Measurements from ENCODE around the gene HABP4.

Gene HABP4

DNA sequence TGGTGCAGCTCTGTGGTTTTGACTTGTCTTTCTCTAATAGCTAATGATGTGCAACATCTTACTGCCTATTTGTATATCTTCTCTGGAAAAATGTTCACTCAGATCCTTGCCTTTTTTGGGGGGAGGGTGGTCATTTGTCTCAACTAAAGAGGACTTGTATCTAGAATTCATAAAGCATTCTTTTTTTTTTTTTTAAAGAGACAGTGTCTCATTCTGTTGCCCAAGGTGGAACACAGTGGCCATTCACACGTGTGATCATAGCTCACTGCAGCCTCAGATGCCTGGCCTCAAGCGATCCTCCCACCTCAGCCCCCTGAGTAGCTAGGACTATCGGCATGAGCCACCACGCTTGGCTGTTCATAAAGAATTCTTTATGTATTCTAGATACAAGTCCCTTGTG, 33.2 kb downstream of the HABP4 start:
- Histone ChIP-seq H3K9ac (ENCODE audit: low read length) (no peak overlapping the region), H3K36me3 (ENCODE audit: control insufficient read depth, low read depth, low read length) (peaks cover 12% of the 10 kb centered on the region), H3K9me3 (ENCODE audit: control insufficient read depth, low read depth, low read length) (no peaks in the 10 kb centered on the region), H3K4me3 (ENCODE audit: low read length) (no peak overlapping the region), H3K27me3 (ENCODE audit: control insufficient read depth, insufficient read depth, low read length) (no peaks in the 10 kb centered on the region), H3K27ac (ENCODE audit: low read length) (no peak overlapping the region), H3K4me1 (ENCODE audit: control insufficient read depth, low read depth, low read length) (no peaks in the 10 kb centered on the region)

DNA sequence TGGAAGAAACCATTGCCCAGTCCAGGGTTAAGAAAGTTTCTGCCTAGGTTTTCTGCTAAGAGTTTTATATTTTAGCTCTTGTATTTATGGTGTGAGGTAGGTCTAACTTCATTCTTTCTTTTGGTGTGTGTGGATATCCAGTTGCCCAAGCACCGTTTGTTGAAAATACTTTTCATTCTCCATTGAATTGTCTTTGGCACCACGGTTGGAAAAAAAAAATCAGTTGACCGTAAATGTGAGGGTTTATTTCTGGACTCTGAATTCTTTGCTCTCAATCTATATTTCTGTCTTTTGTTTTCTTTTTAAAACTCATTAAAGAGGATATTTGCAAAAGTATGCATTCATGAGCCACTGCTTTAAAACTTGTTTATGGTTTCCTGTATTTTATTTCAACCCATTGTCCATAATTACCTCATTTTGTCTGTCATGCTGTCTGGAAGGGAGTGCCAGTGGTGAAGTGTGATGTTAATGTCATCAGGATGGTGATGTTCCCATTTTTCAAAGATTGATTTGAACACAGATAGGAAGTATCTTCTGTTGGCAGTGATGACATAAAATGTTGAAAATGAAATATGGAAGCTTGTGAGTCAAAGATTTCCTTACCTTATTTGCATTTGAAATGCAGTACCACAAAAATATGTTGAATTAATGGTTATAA, 33.9 kb downstream of the HABP4 start:
- Histone ChIP-seq H3K9me3 (ENCODE audit: control insufficient read depth, low read depth, low read length) (no peaks in the 10 kb centered on the region), H3K9ac (ENCODE audit: low read length) (no peak overlapping the region), H3K4me3 (ENCODE audit: low read length) (no peak overlapping the region), H3K4me1 (ENCODE audit: control insufficient read depth, low read depth, low read length) (no peaks in the 10 kb centered on the region), H3K36me3 (ENCODE audit: control insufficient read depth, low read depth, low read length) (peaks cover 18% of the 10 kb centered on the region), H3K27ac (ENCODE audit: low read length) (no peak overlapping the region), H3K27me3 (ENCODE audit: control insufficient read depth, insufficient read depth, low read length) (no peaks in the 10 kb centered on the region)

DNA sequence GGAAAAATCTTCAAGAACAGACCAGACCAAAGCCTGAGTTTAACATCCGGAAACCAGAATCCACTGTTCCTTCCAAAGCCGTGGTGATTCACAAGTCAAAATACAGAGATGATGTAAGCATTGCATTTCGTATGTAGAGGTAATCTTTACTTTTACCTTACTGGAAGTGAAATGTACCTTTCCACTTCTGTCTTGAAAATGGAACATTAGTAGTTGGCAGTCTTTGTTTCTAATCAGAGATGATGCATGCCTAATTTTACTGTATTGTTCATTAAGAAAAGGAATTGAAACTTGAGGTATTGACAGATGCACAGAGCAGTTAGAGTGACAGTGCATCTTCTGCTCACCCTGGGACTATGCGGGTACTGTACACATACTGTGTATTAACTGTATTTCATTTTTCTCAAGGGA, 34.6 kb downstream of the HABP4 start:
- H3K4me3 ChIP-seq (ENCODE audit: low read length), result no peak overlapping the region
- no peaks in the 10 kb centered on the region for H3K9me3 ChIP-seq (ENCODE audit: control insufficient read depth, low read depth, low read length)
- no peaks in the 10 kb centered on the region for H3K4me1 ChIP-seq (ENCODE audit: control insufficient read depth, low read depth, low read length)
- H3K9ac ChIP-seq (ENCODE audit: low read length), result no peak overlapping the region
- H3K27ac ChIP-seq (ENCODE audit: low read length), result no peak overlapping the region
- H3K27me3 ChIP-seq (ENCODE audit: control insufficient read depth, insufficient read depth, low read length), result no peaks in the 10 kb centered on the region
- peaks cover 18% of the 10 kb centered on the region for H3K36me3 ChIP-seq (ENCODE audit: control insufficient read depth, low read depth, low read length)

DNA sequence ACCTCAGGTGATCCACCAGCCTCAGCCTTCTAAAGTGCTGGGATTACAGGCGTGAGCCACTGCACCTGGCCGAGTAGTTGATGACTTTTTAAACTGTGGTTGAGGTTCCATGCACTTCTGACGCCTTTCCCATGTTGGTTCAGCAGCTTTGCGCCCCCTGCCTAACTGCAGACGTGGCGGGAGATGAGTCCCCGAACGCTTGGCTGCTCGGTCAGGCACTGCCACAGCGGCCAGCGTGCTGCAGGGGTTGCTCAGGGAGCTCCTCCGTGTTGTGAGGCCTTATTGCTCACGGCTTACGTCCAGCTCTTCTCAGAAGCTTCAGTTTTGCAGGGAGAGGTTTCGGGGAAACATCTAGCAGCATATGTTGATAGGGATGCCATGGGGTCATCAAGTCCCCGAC, 35.3 kb downstream of the HABP4 start:
- no peaks in the 10 kb centered on the region for H3K9me3 ChIP-seq (ENCODE audit: control insufficient read depth, low read depth, low read length)
- no peaks in the 10 kb centered on the region for H3K4me1 ChIP-seq (ENCODE audit: control insufficient read depth, low read depth, low read length)
- H3K27ac ChIP-seq (ENCODE audit: low read length), result no peak overlapping the region
- no peak overlapping the region for H3K9ac ChIP-seq (ENCODE audit: low read length)
- H3K4me3 ChIP-seq (ENCODE audit: low read length), result no peak overlapping the region
- peaks cover 22% of the 10 kb centered on the region for H3K36me3 ChIP-seq (ENCODE audit: control insufficient read depth, low read depth, low read length)
- H3K27me3 ChIP-seq (ENCODE audit: control insufficient read depth, insufficient read depth, low read length), result no peaks in the 10 kb centered on the region

DNA sequence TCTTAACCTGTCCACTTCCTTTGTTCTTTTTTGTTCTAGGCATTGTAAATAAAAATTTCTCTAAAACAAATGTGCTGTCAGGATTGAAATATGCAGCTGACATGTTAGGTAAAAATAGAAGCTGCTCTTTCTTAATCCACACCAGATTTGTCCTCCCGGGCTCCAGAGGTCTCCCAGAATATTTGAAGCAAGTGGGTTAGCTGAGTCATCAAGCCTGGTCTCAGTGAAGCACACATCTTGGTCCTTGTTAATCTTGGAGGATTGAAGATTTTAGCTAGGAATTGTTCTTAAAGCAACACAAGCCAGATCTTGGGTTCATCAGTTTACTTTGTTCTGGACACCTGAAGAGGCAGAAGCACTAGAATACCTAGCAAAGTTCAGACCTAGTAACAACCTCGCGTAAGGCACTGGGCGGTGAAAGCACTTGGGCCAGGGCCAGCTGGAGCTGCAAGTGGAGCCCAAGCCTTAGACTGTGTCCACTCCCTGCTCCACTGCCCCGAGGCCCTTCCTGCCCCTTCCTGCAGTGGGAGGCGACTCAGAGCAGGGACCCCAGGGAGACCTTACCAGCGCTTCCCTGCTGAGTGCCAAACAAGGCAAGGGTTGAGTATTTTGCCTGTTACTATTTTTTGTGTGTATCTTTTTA, 36.5 kb downstream of the HABP4 start:
- Histone ChIP-seq H3K27me3 (ENCODE audit: control insufficient read depth, insufficient read depth, low read length) (no peaks in the 10 kb centered on the region), H3K36me3 (ENCODE audit: control insufficient read depth, low read depth, low read length) (peaks cover 32% of the 10 kb centered on the region), H3K4me3 (ENCODE audit: low read length) (no peak overlapping the region), H3K4me1 (ENCODE audit: control insufficient read depth, low read depth, low read length) (no peaks in the 10 kb centered on the region), H3K27ac (ENCODE audit: low read length) (no peak overlapping the region), H3K9ac (ENCODE audit: low read length) (no peak overlapping the region), H3K9me3 (ENCODE audit: control insufficient read depth, low read depth, low read length) (no peaks in the 10 kb centered on the region)

DNA sequence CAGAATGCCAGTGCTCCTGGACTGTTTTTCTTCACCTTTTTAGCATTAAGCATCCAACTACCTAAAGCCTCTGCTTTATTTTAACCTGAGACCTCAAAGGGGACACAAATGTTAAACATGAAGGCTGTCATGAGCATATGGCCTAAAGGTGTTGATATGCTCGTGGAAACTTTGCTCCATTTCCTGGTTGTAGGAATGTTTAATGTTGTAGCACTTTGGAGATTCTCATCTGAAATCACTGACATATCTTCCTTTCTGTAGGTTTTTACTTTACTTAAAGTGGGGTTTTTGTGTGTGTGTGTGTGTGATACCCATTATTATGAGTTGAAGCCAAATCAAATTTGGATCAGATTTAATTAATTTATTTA, 37.0 kb downstream of the HABP4 start:
- Histone ChIP-seq H3K36me3 (ENCODE audit: control insufficient read depth, low read depth, low read length) (peaks cover 36% of the 10 kb centered on the region), H3K27me3 (ENCODE audit: control insufficient read depth, insufficient read depth, low read length) (no peaks in the 10 kb centered on the region), H3K27ac (ENCODE audit: low read length) (no peak overlapping the region), H3K9me3 (ENCODE audit: control insufficient read depth, low read depth, low read length) (no peaks in the 10 kb centered on the region), H3K4me3 (ENCODE audit: low read length) (no peak overlapping the region), H3K9ac (ENCODE audit: low read length) (no peak overlapping the region), H3K4me1 (ENCODE audit: control insufficient read depth, low read depth, low read length) (no peaks in the 10 kb centered on the region)

DNA sequence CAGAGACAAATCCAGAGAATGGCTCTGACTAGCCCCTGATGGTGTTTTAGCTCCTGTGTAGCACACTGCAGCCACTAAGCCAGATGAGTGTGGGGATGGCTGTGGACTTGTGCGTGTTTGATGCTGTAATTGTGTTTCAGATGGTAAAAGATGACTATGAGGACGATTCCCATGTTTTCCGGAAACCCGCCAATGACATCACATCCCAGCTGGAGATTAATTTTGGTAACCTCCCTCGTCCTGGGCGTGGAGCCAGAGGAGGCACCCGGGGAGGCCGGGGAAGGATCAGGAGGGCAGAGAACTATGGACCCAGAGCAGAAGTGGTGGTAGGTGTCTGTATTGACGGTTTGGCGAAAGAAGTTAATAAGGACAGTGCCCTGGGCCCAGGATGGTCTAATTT, 38.0 kb downstream of the HABP4 start:
- Histone ChIP-seq H3K9me3 (ENCODE audit: control insufficient read depth, low read depth, low read length) (no peaks in the 10 kb centered on the region), H3K27me3 (ENCODE audit: control insufficient read depth, insufficient read depth, low read length) (no peaks in the 10 kb centered on the region), H3K27ac (ENCODE audit: low read length) (no peak overlapping the region), H3K9ac (ENCODE audit: low read length) (no peak overlapping the region), H3K36me3 (ENCODE audit: control insufficient read depth, low read depth, low read length) (peaks cover 36% of the 10 kb centered on the region), H3K4me1 (ENCODE audit: control insufficient read depth, low read depth, low read length) (no peaks in the 10 kb centered on the region), H3K4me3 (ENCODE audit: low read length) (no peak overlapping the region)

DNA sequence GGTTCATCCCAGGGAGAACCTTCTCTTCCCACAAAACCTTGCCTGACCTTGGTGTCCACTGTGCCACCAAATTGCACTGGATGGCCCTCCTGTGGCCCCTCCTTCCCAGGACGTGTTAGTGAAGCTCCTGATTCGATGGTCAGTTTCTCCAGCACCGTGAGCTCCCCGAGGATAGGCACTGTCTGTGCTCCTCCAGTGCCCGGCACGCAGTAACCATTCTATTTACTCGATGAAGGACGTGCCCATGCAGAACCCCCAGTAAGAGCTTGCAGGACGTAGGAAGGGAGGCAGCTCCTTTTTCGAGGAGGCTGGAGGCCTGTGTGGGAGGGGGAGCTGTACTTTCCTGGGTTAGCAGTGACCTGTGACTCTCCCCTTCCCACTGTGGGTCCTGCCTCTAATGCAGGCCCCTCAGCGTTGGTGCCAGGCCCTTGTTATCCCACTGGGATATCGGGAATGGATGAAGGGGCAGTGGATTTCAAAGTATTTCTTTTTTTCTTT, 39.6 kb downstream of the HABP4 start:
- no peak overlapping the region for H3K4me3 ChIP-seq (ENCODE audit: low read length)
- peaks cover 34% of the 10 kb centered on the region for H3K36me3 ChIP-seq (ENCODE audit: control insufficient read depth, low read depth, low read length)
- no peaks in the 10 kb centered on the region for H3K9me3 ChIP-seq (ENCODE audit: control insufficient read depth, low read depth, low read length)
- no peaks in the 10 kb centered on the region for H3K4me1 ChIP-seq (ENCODE audit: control insufficient read depth, low read depth, low read length)
- H3K27me3 ChIP-seq (ENCODE audit: control insufficient read depth, insufficient read depth, low read length), result no peaks in the 10 kb centered on the region
- H3K9ac ChIP-seq (ENCODE audit: low read length), result no peak overlapping the region
- no peak overlapping the region for H3K27ac ChIP-seq (ENCODE audit: low read length)

DNA sequence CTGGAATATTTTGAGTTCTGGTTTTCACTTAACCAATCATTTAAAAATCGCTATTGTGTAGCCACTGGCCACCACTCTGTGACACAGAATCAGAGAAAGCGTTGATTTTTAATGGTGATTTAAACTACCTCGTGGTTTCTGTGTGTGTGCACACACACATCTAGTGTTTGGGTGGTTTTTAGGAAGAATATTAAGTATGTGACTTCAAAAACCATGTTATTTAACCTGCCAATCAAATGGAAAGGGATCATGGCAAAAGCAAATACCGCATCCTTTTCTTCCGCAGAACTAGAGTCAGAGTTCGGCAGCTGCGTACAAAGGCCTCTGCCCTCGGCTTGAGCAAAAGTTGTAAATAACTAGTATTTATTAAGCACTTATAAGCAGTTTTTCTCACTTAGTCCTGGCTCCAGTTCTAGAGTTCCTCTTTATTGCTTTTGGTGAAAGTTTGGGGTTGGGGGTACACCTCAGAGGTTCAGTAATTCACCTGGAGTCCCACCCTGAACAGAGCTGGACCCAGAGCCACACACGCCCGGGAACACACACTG, 40.6 kb downstream of the HABP4 start:
- H3K9me3 ChIP-seq (ENCODE audit: control insufficient read depth, low read depth, low read length), result no peaks in the 10 kb centered on the region
- no peaks in the 10 kb centered on the region for H3K4me1 ChIP-seq (ENCODE audit: control insufficient read depth, low read depth, low read length)
- no peak overlapping the region for H3K27ac ChIP-seq (ENCODE audit: low read length)
- no peak overlapping the region for H3K9ac ChIP-seq (ENCODE audit: low read length)
- H3K27me3 ChIP-seq (ENCODE audit: control insufficient read depth, insufficient read depth, low read length), result no peaks in the 10 kb centered on the region
- peaks cover 32% of the 10 kb centered on the region for H3K36me3 ChIP-seq (ENCODE audit: control insufficient read depth, low read depth, low read length)
- no peak overlapping the region for H3K4me3 ChIP-seq (ENCODE audit: low read length)

DNA sequence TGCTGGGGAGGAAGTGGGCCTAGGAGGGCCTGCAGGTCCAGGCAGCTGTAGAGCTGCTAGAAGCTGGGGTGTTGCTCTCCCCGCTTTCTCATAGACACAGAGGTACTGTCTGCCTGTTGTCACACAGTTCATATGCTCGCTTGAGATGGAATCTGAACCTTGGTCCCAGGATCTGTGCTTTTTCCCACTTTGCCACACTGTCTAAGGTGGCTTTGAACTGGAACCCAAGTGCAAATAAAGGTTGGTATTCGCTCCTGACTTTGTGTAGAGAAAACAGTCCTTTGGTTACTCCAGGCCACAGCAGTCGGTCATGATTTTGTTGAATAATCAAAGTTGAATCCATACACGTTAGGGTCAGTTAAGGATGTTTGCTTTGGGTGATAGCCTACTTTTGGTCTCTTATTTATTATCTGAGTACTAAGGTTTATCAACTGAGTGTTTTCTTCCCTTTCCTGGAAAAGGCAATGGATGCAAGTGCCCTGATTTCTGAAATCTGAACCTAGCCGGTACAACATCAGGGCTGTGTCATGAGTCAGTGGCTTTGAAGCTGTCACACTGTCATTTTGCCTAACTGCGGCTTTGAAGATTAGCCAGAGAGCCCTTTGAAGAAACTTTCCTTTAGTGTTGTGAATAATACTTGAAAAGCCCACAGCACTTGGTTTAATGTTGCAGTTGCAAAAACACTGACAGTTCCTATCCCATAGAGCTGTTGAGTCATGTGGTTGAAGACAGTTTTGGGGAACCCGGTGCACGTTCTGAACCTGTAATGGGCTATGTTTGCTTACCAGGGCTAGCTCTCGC, 41.3 kb downstream of the HABP4 start:
- Histone ChIP-seq H3K9me3 (ENCODE audit: control insufficient read depth, low read depth, low read length) (no peaks in the 10 kb centered on the region), H3K27ac (ENCODE audit: low read length) (no peak overlapping the region), H3K4me3 (ENCODE audit: low read length) (no peak overlapping the region), H3K9ac (ENCODE audit: low read length) (no peak overlapping the region), H3K4me1 (ENCODE audit: control insufficient read depth, low read depth, low read length) (no peaks in the 10 kb centered on the region), H3K36me3 (ENCODE audit: control insufficient read depth, low read depth, low read length) (peaks cover 32% of the 10 kb centered on the region), H3K27me3 (ENCODE audit: control insufficient read depth, insufficient read depth, low read length) (no peaks in the 10 kb centered on the region)

DNA sequence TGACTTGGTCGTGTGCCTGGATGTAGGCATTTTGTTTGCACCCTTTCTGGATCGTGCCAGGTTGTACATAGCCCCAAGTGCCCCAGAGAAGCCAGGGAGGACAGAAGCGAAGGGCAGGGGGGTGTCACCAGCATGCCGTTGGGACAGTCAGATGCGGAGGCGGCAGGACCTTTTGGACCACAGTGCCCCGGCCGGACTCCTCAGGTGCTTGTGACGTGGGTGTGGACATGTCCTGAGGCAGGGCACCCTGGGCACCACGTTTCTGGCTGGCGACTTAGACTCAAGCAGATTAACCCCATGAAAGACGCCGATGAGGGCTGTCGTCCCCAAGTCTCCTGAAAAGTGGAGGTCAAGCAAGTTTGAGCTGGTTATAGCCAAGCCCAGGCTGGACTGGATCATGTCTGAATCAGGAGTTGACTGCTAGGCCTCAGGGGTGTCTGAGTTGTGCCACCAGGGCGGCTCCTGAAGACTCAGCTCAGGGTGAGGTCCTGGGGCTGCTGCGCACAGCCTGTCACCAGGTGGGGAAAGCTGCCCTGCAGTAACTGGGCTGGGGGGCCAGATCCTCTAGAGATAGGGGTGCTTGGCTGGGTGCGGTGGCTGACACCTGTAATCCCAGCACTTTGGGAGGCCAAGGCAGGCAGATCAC, 42.0 kb downstream of the HABP4 start:
- H3K27me3 ChIP-seq (ENCODE audit: control insufficient read depth, insufficient read depth, low read length), result no peaks in the 10 kb centered on the region
- no peaks in the 10 kb centered on the region for H3K9me3 ChIP-seq (ENCODE audit: control insufficient read depth, low read depth, low read length)
- peaks cover 32% of the 10 kb centered on the region for H3K36me3 ChIP-seq (ENCODE audit: control insufficient read depth, low read depth, low read length)
- H3K9ac ChIP-seq (ENCODE audit: low read length), result no peak overlapping the region
- no peak overlapping the region for H3K27ac ChIP-seq (ENCODE audit: low read length)
- H3K4me3 ChIP-seq (ENCODE audit: low read length), result no peak overlapping the region
- H3K4me1 ChIP-seq (ENCODE audit: control insufficient read depth, low read depth, low read length), result no peaks in the 10 kb centered on the region

All from iPS-18a (cell line).